GM18526 (cell line): Measurements from ENCODE around the gene STAT3.

Experiments used
- POLR2A ChIP-seq: IDR thresholded peaks from 3 replicates; pipeline ENCODE4 v1.6.1; 2011; ENCODE audit not compliant: insufficient read length; ENCODE audit errors: extremely low read depth

STAT3 gene

GRCh38 chr17:42312285-42313130 lies 75.7 kb downstream of the STAT3 start:
- TF ChIP-seq POLR2A, result no peak

DNA sequence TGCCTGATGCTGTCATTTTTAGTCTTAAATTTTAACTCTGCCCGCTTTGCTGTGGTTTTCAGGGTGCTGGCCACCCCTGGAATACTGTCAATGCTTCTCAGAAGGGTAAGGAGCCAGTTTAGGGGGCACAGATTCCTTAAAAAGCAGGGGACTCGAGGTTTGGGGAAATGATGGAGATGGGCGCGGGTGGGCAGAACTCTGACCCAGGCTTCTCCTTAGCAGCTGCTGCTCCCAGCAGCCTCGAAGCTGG lies 76.3 kb downstream of the STAT3 start:
- no peak for TF ChIP-seq POLR2A

DNA sequence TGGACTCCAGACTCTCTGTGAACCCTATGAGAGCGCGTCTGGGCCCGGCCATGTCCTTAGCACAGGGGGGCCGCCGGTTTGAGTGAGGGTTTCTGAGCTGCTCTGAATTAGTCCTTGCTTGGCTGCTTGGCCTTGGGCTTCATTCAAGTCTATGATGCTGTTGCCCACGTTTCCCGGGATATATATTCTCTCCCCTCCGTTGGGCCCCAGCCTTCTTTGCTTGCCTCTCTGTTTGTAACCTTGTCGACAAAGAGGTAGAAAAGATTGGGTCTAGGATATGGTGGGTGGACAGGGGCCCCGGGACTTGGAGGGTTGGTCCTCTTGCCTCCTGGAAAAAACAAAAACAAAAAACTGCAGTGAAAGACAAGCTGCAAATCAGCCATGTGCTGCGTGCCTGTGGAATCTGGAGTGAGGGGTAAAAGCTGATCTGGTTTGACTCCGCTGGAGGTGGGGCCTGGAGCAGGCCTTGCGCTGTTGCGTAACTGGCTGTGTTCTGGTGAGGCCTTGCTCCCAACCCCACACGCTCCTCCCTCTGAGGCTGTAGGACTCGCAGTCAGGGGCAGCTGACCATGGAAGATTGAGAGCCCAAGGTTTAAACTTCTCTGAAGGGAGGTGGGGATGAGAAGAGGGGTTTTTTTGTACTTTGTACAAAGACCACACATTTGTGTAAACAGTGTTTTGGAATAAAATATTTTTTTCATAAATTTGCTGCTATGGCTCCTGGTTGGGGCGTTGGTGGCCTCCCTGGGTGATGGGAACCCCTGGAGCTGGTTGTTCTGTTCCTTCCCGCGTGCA lies 76.8 kb downstream of the STAT3 start:
- no peak for TF ChIP-seq POLR2A

GRCh38 chr17:42310787-42311215 lies 77.4 kb downstream of the STAT3 start:
- no peak for TF ChIP-seq POLR2A

- TF ChIP-seq POLR2A, result no peak
These were observed 78.1 kb downstream of the STAT3 start for GRCh38 chr17:42309986-42310786.

DNA sequence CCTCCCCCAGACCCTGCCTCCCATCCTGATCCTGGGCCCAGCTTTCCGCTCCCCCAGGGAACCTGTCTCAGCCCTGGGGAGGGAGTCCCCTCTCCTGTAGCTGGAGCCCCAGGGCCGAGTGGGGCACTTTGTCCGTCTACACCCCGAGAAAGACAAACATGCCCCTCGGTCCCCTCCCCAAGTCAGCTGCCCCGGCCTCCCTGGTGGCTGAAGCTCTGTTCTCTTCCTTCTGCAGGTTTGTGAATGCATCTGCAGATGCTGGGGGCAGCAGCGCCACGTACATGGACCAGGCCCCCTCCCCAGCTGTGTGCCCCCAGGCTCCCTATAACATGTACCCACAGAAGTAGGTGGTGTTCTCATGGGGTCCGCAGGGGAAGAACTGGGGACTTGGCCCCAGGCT lies 79.1 kb downstream of the STAT3 start:
- TF ChIP-seq POLR2A, result no peak

DNA sequence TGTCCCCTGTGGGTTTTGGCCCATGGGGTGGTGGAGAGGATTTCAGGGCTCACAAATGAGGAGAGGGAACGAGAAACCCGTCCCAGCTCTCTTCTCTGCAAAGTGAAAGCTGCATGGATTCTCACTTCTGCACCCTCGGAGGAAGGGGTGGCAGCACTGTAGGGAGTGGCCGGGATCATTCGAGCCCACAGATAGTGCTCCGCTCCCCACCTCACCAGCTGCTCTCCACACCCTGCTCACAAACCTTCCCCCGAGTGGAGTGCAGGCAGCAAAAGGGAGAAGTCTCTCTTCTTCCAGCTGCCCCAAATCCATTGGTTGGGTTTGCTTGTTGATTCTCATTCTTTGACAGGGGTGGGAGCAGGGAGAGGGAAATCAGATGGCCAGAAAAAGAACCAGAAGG lies 79.8 kb downstream of the STAT3 start:
- TF ChIP-seq POLR2A, result no peak

- no peak for TF ChIP-seq POLR2A
These were observed 80.8 kb downstream of the STAT3 start for GRCh38 chr17:42307362-42307927.

DNA sequence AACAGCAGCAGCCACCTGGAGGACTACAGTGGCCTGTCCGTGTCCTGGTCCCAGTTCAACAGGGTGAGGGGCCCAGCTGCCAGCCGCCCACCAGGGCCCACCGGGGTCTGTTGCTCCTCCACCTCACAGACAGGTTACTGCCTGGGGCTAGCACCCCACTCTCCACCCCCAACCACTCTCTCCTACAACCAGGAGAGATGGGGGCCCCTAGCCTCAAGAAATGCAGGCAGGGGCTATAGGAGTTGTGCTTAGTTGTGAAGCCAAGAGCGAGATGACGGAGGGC lies 81.9 kb downstream of the STAT3 start:
- no peak for TF ChIP-seq POLR2A

GRCh38 chr17:42305543-42306384 lies 82.5 kb downstream of the STAT3 start:
- TF ChIP-seq POLR2A, result no peak

GRCh38 chr17:42304187-42305030 lies 83.8 kb downstream of the STAT3 start:
- TF ChIP-seq POLR2A, result no peak

GRCh38 chr17:42303694-42304093 lies 84.5 kb downstream of the STAT3 start:
- TF ChIP-seq POLR2A, result no peak

- TF ChIP-seq POLR2A, result no peak
These were observed 87.2 kb downstream of the STAT3 start for GRCh38 chr17:42301022-42301421.

- TF ChIP-seq POLR2A, result no peak
These were observed 92.2 kb downstream of the STAT3 start for GRCh38 chr17:42296012-42296411.
